A204.1 (cell line): Measurements from ENCODE around the gene RPP21.

Experiments used
- FAIRE-seq: peaks from 2 replicates; lab custom pipeline; 2012; peaks lifted over from hg19 to GRCh38; lab: Jason Lieb, UNC

Gene RPP21

DNA sequence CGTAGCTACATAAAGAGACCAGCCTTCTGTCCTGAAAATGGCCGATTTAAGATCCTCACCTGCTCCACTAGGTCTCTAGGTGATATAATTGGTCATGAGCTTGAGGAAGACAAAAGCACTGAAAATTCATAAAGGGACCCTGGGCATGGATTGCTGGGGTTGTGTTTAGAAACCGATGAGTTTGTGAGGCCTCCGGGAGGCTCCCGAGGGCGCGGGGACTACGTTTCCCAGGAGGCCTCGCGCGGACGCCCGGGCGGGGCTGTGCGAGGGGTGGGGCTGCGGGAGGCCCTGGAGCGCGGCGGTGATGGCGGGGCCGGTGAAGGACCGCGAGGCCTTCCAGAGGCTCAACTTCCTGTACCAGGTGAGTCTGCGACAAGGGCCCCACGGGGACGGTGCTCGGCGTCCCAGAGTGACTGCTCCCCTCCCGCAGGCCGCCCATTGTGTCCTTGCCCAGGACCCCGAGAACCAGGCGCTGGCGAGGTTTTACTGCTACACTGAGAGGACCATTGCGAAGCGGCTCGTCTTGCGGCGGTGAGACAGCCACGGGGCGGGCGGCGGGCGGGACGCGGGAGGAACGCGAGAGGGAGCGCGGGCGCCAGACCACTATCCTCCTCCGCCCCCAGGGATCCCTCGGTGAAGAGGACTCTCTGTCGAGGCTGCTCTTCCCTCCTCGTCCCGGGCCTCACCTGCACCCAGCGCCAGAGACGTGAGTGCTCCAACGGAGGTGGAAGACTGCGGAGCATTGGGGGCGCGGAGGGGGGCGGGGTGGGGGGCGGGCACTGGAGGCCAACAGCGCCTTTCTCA is at the start of gene RPP21:
Gene RPP21, plus strand, starts transcription at position 289 of the 804 bp plus-strand sequence. Its CDS starts 16 bp downstream, at position 305.
- no peak for FAIRE-seq

DNA sequence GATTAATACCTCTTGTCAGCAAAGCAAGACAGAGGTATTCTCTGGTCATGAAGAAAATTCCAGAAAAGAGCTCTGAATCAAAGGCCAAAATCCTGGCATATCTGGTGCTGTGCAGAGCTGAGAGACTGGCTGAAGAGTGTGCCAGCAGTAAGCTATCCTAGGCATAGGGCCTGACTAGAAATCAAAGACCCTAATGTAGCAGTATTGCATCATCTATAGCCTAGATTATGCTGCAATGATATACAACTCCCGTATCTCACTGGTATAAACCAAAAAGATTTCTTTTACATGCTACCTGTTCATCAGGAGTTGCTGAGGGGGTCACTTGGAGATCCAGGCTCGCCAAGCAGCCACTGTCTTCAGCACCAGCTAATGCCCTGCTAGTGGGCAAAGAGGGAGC is 49.1 kb upstream of the RPP21 start:
- FAIRE-seq = no peak

DNA sequence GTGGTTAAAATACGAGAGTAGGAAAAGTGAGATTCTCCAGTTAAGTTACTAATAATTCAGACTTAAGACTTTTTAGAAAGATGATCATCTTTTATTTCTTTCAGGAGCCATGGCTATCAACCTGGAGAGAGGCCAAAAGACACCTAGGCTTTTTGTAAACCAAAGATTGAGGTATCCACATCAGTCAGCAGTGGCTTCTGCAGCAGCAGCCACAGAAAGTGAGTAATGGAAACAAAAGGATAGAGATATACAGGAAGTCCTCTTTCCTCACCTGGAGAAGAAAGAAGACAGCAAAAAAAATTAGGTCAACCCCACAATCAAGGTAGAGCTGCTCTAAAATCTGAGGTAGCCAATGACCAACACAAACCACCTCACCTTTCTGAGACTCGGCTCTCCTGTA is 41.0 kb upstream of the RPP21 start:
- FAIRE-seq = no peak

DNA sequence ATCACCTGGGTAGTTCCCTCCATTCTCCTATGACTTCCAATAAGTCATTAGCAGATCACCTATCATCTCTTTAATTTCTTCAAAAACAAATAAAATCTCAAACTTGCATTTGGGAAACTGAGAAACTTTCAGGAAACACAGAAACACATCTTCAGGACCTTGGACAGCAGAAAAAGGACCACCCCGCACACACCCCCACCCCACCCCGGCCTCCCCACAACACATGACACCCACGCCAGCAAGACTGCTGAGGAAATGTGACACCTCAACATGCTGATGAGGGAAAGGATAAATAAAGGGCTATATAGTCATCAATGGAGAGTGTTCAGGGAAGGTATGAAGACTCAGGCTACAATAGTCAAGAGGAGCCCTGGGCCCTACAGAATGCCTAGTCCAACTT is 33.9 kb upstream of the RPP21 start:
- no peak for FAIRE-seq

DNA sequence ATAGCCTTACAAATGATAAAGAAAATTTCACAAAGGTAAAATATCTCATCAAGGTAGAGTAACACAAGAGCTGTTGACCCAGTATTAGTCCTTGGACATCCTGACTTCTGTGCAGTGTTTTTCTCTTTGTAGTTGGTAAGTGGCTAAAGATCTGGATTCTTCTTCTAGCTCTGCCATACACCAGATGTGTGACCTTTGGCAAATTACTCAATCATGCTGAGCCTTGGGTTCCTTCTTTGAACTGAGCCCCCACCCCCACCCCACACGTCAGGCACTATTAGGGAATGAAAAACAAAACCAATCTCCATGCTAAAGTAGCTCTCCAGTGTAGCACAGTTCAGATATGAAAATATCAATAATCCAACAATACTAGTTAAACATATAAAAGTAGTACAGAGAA is 33.3 kb upstream of the RPP21 start:
- no peak for FAIRE-seq

DNA sequence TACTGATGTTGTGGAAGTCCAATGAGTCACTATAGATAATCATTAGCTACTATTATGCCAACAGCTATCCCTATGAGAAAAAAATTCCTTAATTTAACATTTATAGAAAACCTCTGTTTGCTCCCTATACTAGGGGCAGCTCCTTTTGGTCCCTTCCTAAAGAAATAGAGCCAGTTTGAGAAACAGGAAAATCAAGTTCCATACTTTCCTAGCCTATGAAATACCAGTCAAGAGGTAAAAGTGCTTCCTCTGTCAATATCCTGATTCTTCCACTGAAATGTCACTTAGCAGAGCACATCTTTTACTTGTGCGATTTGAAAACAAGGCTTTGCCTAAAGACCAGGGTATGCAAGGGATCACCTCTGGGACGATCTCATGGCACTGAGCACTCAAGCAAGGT is 32.7 kb upstream of the RPP21 start:
- FAIRE-seq = no peak

DNA sequence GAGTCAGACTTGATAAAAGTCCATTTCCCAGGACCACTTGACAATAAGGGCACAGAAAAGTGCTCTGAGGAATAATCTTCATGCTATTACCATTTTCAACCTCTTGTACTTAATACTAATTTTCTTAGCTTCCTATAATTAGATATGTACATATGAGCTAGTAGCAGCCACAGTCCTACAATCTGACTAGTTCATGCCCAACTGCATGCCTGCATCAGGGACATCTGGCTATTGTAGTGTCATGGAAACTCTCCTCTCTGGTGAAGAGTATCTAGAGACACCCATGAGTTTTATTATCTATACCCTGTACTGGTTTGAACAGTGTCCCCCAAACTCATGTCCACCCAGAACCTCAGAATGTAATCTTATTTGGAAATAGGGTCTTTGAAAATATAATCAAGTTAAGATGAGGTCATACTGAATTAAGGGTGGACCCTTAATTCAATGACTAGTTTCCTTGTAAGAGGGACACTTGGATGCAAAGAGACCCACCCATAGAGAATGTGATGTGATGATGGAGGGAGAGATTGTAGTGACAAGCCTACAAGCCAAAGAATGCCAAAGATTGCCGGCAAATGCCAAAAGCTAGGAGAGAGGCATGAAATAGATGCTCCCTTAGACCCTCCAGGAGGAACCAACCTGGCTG is 32.2 kb upstream of the RPP21 start:
- no peak for FAIRE-seq

DNA sequence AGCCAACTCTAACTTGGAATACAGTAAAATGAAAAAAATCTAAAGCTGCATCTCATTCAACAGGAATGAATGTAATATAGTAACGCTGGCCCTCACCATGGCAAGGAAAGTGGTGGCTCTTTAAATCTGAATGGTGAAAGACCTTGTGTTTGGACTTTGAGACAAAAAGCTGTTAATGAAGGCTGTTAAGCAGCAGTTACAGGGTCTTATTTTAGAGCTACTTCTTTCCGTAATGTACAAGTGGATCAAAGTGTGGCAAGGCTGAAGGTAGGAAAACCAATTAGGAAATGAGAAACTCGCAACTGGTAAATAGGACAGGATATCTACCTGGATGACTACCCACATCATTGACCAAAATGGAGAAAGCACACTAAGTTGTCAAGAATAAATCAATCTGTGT is 29.8 kb upstream of the RPP21 start:
- no peak for FAIRE-seq

DNA sequence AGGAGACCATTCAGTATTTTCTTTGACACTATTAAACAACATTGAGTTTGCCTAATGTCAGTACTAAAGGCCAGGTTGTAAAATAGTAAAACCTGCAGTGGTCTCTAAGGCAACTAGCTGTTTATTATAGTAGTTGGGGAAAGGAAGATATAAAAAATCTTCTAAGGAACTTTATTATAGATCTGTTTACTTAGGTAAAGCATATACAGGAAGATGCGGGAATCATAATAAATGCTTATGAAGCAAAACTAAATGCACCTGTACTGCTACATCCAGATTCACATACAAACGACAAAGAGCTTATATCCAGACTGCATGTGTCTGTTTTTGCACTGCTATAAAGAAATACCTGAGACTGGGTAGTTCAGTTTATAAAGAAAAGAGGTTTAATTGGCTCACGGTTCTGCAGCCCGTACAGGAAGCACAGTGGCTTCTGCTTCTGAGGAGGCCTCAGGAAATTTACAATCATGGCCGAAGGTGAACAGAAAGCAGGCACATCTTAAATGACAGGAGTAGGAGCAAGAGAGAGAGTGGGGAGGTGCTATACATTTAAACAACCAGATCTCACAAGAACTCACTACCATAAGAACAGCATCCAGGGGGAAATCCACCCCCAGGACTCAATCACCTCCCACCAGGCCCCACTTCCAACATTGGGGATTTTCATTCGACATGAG is 26.9 kb upstream of the RPP21 start:
- no peak for FAIRE-seq

DNA sequence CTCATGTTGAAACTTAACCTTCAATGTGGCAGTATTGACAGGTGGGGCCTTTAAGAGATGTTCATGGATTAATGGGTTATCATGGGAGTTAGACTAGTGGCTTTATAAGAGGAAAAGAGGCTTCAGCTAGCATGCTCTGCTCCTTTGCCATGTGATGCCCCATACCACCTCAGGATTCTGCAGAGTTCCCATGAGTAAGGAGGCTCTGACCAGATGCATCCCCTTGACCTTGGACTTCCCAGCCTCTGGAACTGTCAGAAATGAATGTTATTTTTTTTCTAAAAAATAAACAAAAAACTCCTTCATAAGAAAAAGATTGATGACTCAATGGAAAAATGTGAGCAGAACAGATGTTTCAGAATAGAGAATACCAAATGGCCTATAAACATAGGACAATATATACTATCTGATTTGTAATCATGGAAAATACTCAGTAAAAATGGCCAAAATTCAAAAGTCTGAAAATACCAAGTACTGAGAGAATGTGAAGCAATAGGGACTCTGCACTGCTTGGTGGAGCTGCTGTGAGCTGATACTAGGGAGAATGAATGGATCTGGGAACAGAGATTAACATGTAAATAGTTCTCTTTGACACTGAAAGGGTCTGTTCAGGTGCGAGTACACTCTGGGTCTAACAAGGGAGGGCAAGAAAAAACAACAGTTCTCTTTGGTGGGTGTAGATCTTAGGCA is 25.7 kb upstream of the RPP21 start:
- no peak for FAIRE-seq

DNA sequence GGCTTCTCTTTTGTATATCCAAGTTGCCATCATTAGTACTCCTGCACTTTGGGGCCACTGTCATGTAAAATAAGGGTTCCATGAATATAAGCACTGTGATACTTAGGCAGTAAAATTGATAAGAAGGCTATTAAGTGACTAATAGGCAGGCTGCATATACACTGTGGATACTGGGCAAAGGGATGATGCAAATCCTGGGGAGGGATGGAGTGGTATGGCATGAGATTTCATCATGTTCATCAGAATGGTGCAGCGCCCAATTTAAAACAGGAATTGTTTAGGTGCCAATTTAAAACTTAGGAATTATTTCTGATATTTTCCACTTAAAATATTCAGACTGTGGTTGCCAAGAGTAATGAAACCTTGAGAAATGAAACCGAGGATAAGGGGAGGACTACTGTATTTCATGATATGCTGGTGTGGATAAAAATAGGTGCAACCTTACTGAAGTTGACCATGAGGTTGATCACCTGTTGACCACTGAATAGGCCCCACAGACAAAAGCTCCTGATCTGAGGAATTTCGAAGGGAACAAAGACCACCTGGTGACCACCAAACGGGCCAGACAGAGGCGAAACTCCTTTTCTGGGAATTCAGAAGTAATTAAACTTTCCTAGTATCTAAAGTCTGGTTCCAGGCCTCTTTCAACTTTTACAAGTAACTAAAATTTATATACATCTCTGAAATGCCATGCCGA is 23.1 kb upstream of the RPP21 start:
- FAIRE-seq = no peak

DNA sequence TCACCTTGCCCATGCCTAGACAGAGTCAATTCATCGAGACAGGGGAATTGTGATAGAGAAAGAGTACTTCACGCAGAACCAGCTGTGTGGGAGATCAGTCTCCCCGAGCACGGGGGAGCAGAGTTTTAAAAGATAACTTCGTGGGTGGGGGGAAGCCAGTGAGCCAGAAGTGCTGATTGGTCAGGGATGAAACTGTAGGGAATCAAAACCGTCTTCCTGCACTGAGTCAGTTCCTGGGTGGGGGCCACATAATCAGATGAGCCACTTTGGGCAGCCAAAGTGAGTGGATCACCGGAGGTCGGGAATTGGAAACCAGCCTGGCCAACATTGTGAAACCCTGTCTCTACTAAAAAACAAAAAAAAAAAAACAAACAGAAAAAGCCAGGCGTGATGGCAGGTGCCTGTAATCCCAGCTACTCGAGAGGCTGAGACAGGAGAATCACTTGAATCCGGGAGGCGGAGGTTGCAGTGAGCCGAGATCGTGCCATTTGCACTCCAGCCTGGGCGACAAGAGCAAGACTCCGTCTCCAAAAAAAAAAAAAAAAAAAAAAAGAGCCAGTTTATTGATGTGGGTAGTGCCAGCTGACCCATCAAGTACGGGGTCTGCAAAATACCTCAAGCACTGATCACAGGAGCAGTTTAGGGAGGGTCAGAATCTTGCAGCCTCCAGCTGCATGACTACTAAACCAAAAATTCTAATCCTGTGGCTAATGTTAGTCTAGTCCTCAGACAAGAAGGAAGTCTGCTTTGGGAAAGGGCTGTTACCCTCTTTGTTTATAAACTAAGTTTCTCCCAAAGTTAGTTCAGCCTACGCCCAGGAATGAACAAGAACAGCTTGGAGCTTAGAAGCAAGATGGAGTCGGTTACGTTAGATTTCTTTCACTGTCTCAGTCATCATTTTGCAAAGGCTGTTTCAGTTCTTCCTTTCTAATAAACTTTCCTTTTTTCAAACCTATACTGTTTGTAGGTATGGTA is 22.1 kb upstream of the RPP21 start:
- FAIRE-seq = no peak

DNA sequence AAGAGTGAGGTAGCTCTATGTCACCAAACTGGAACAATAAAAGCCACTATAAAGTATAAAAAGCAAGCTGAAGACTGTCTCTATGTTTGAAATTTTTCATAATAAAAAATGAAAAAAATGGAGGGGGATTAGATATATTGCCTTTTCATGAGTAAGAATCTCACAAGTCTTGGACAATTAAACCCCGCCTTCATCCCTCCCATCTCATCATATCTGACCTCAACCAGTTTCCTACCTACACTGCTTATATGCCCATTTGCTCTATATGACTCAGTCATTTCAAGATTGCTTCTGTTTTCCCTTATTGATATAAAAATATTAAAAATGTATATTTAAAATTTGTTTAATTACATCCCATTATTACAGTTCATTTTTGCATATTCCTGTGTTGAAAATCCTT is 21.1 kb upstream of the RPP21 start:
- no peak for FAIRE-seq

DNA sequence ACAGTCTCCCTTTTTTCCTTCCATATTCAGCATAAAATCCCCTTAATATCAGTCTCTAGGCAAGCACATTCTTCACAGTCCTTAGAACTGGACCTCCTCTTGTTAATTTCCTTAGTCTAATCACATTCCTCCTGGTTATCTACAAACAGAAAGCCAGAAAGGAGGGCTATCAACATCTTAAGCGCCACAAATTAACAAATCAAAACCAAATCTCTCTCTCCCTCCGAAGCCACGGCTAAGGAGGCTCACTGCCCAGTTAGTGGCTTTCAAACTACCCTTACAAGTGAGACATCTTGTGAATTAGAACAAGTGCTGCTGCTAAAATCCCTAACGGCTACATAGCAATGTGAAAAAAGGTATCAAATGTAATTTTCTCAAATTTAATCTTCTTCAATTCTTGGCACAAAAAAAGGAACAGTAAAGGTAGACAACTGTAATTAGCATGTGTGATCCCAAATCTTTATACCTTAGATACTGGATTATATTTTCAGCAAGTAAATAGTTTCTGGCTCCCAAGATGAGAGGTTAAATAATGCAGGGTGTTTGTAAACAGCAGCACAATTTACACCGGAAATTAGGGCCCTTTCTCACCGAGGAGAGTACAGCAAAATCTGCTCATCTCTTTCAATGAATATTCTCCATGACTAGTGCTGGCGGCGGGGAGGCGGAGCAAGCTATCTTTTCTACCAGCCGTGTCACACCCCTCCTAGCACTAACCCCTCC is 19.6 kb upstream of the RPP21 start:
- FAIRE-seq = no peak

DNA sequence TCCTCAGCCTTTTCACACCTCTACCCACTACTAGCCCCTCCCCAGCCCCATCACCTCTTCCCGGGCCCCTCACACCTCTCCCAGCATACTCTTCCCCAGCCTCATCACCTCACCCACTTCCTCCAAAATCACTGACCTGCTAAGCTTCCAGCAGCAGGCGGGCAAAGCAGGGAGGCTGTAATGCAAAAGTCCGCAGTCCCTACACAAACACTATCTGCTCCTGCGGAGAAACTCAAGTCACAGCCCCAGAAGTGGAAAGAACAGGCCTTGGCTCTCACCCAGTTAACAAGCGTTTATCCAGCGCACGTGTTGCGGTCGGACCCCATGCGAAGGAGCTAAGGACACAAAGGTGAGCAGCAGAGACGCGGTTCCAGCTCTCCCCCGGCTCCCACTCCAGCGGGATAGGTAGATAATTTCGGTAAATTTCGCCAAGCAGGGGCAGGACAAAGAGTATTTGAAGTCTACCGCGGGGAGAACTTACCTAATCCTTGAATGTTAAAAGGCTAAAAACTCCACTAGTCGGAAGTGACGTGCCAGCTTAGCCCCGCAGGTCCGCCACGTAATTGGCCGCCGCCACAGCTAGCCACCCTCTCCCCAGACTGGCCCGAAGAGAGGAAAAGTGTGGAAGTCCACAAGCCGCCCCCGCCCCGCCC is 19.0 kb upstream of the RPP21 start:
- FAIRE-seq = no peak

DNA sequence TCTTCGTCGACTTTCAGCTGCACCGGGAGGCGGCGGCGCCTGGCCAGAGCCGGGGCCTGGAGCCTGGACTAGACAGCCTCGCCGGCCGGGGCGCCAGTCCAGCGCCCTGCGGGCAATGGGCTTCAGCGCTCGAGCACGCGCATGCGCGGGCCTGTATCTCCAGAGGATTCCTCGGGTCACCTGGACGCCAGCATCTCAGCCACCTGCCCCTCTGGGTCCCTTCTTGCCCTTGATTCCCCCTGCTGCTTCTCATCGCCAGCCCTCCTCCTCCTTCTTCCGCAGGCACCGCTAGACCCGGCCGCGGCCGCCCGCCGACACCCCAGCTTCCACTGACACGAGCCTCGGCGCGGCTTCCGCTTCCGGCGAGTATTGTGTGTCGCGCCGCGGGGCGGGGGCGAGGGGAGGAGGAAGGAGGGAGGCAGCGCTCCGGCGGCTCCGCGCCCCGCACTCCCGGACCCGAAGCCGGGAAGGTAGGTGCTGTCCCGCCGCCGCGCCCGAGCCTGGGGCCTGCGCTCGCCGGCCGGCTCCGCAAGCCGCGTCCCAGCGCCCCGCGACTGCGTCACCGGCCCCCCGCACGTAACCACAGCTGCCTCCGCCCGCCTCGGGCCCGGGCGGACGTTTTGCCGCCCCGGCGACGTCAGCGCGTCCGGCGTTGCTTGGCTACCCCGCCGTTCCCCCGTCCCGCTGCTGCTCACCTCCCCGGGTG is 18.3 kb upstream of the RPP21 start, which contains the start of gene TRIM39:
Gene TRIM39, plus strand, starts transcription at position 402 of the 706 bp plus-strand sequence. CDS start 2,391 bp downstream, outside the sequence.
- FAIRE-seq = no peak

DNA sequence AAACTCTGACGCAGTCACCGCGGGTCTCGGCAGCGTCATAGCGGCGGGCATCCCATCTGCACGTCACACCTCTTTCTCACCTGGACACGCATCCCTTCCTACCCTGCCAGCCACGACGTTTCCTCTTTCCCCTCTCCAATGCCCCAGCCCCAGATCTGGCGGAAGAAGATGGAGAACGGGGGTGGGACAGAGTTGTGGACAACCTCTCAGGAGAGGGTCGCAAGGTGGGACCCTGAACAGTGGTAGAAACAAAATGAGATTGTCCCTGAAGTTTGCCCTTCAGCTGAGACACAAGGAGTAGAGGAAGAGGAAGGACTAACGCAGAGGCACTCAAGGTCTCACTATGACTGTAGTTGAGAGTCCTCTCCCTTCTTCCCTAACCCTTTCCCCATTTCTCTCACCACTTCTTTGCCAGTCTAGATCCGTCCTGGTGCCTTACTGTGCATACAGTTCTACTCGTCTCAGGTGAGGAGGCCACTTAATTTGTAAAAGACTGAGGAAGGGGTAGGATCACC is 17.7 kb upstream of the RPP21 start:
- no peak for FAIRE-seq

DNA sequence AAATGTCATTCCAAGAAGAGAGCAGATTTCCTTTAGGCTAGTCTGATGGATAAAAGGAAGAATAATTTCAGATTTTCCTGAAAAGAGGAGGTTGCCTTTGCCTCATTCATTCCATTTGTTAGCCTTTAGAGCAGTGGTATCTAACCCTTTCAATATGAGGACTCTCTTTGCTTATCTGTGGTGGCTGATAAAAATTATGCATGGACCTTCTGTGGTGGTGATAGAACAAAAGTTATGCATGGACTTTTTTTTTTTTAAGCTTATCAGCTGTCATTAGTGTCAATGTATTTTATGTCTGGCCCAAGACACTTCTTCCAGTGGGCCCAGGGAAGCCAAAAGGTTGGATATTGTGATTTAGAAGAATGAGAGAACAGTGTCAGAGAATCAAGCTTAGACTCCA is 16.6 kb upstream of the RPP21 start:
- no peak for FAIRE-seq

DNA sequence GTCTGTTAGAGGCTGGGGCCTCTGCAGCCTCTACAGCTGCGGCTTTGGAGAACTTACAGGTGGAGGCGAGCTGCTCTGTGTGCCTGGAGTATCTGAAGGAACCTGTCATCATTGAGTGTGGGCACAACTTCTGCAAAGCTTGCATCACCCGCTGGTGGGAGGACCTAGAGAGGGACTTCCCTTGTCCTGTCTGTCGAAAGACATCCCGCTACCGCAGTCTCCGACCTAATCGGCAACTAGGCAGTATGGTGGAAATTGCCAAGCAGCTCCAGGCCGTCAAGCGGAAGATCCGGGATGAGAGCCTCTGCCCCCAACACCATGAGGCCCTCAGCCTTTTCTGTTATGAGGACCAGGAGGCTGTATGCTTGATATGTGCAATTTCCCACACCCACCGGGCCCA is 15.6 kb upstream of the RPP21 start:
- no peak for FAIRE-seq
